PC-3 (cell line): ENCODE results near the gene SYT9. TPM values are rescaled to one million over a fixed set of nuclear protein-coding genes. Genes with fewer than 3 reads are reported as not detected.

Experiments
- ATAC-seq: fragments of 200-7000 bp; cut with Tn5 transposase; 2 replicates; pipeline ENCODE4 v1.9.1; 2020; ENCODE audit warnings: mild to moderate bottlenecking, moderate library complexity
- BruUV-seq: library from RNA; stranded (reverse); fragments of 400-500 nt; replicated peaks from 2 replicates; lab custom pipeline; 2021; lab: Mats Ljungman, UMichigan
- CTCF ChIA-PET: fragments of 300-600 bp; sonication (Branson Sonifier 250); formaldehyde crosslinking; loops from one replicate; lab custom pipeline; 2022; ENCODE audit warnings: antibody characterized with exemption; lab: Charles Lee
- POLR2A ChIA-PET: fragments of 300-600 bp; sonication (Branson Sonifier 250); formaldehyde crosslinking; loops from one replicate; lab custom pipeline; 2022; ENCODE audit warnings: antibody characterized with exemption; ENCODE audit not compliant: unreplicated experiment; lab: Charles Lee
- DNase-seq: peaks from one replicate; pipeline ENCODE4 v3.0.0-alpha.2; 2015
- H2AFZ ChIP-seq: fragments of 300-600 bp; sonication (generic); 2 replicates; pipeline ENCODE4 v1.6.0; 2016; ENCODE audit warnings: antibody characterized with exemption, low read length
- H3F3A ChIP-seq: fragments of 300-600 bp; sonication (generic); one replicate; pipeline ENCODE4 v1.6.0; 2017; ENCODE audit warnings: antibody characterized with exemption, low read length, control low read depth, mild to moderate bottlenecking; ENCODE audit not compliant: unreplicated experiment
- H3K27ac ChIP-seq: fragments of 300-600 bp; sonication (generic); 2 replicates; pipeline ENCODE4 v1.5.1; 2016; ENCODE audit warnings: mild to moderate bottlenecking, low read length
- H3K27me3 ChIP-seq: fragments of 300-600 bp; sonication (generic); 2 replicates; pipeline ENCODE4 v1.6.1; 2016; ENCODE audit warnings: low read length, mixed read lengths
- H3K36me3 ChIP-seq: fragments of 300-600 bp; sonication (generic); 2 replicates; pipeline ENCODE4 v1.6.1; 2016; ENCODE audit warnings: low read depth, mixed run types, low read length, mixed read lengths
- H3K4me1 ChIP-seq: fragments of 300-600 bp; sonication (generic); 2 replicates; pipeline ENCODE4 v1.5.1; 2016; ENCODE audit warnings: low read length; ENCODE audit not compliant: insufficient read depth
- H3K4me2 ChIP-seq: fragments of 300-600 bp; sonication (generic); 2 replicates; pipeline ENCODE4 v1.6.0; 2016; ENCODE audit warnings: low read length
- H3K4me3 ChIP-seq: fragments of 300-600 bp; sonication (generic); 2 replicates; pipeline ENCODE4 v1.5.1; 2016; ENCODE audit warnings: mild to moderate bottlenecking, low read length, mixed read lengths
- H3K79me2 ChIP-seq: fragments of 300-600 bp; sonication (generic); 2 replicates; pipeline ENCODE4 v1.6.1; 2017; ENCODE audit warnings: low read length, mixed read lengths
- H3K9ac ChIP-seq: fragments of 300-600 bp; sonication (generic); 2 replicates; pipeline ENCODE4 v1.6.0; 2016; ENCODE audit warnings: mild to moderate bottlenecking, low read length
- H3K9me2 ChIP-seq: fragments of 300-600 bp; sonication (generic); replicated peaks from 2 replicates; pipeline ENCODE4 v1.6.1; 2016; ENCODE audit warnings: mixed run types, low read length, mixed read lengths
- H3K9me3 ChIP-seq: fragments of 300-600 bp; sonication (generic); 2 replicates; pipeline ENCODE4 v1.6.1; 2016; ENCODE audit warnings: low read length, mixed read lengths
- H4K20me1 ChIP-seq: fragments of 300-600 bp; sonication (generic); 2 replicates; pipeline ENCODE4 v1.6.1; 2016; ENCODE audit warnings: low read length, mixed read lengths
- CTCF ChIP-seq: fragments of 300-600 bp; sonication (generic); conservative IDR thresholded peaks from 2 replicates; pipeline ENCODE4 v1.5.1; 2017; ENCODE audit warnings: antibody characterized with exemption, low read depth, mild to moderate bottlenecking, low read length
- EZH2 ChIP-seq: fragments of 300-600 bp; sonication (generic); IDR thresholded peaks from one replicate; pipeline ENCODE4 v1.6.1; 2017; ENCODE audit warnings: antibody characterized with exemption, mild to moderate bottlenecking, low read length; ENCODE audit not compliant: unreplicated experiment
- EZH2phosphoT487 ChIP-seq: fragments of 300-600 bp; sonication (generic); IDR thresholded peaks from 2 replicates; pipeline ENCODE4 v1.6.1; 2018; ENCODE audit warnings: mild to moderate bottlenecking, antibody characterized with exemption, low read length, borderline replicate concordance
- intact Hi-C: fragments of 100-400 bp; cut with micrococcal nuclease; formaldehyde crosslinking; loops from 2 replicates; pipeline ENCODE4 v1.9.0; 2023
- total RNA-seq: library from RNA; depleted of rRNA; stranded (reverse); fragments of >200 nt; gene quantifications from 2 replicates; pipeline ENCODE4 v1.2.3, GENCODE V29; 2014

The SYT9 gene
- total RNA-seq, 1 experiment from 2014 or later, result 6.3 TPM

GRCh38 chr11:7471071-7471470 is 219.4 kb downstream of the SYT9 start:
- Histone ChIP-seq H3K4me3 (no peak overlapping the region), H4K20me1 (no peaks in the 10 kb centered on the region), H3K9me2 (no peaks in the 10 kb centered on the region), H3K9me3 (no peaks in the 10 kb centered on the region), H3K27me3 (no peaks in the 10 kb centered on the region), H2AFZ (no peak overlapping the region), H3K27ac (no peak overlapping the region), H3K36me3 (no peaks in the 10 kb centered on the region), H3K9ac (no peak overlapping the region), H3K79me2 (no peaks in the 10 kb centered on the region), H3K4me2 (no peak overlapping the region), H3K4me1 (no peaks in the 10 kb centered on the region), H3F3A (no peaks in the 10 kb centered on the region)
- POLR2A ChIA-PET, result no interaction called here
- no peak for TF ChIP-seq EZH2phosphoT487
- TF ChIP-seq EZH2, result no peak
- TF ChIP-seq CTCF, result no peak
- CTCF ChIA-PET, result no interaction called here
- ATAC-seq (no peak), DNase-seq (no peak)
- intact Hi-C loops, result no loop called here
- BruUV-seq, result no TSS peak

- no peaks in the 10 kb centered on the region for H3K4me1 ChIP-seq
- no peaks in the 10 kb centered on the region for H3K9me3 ChIP-seq
- no peak overlapping the region for H3K27ac ChIP-seq
- H3K4me2 ChIP-seq, result no peak overlapping the region
- H3K9me2 ChIP-seq, result no peaks in the 10 kb centered on the region
- H3K79me2 ChIP-seq, result no peaks in the 10 kb centered on the region
- H2AFZ ChIP-seq, result no peak overlapping the region
- H3K36me3 ChIP-seq, result no peaks in the 10 kb centered on the region
- H4K20me1 ChIP-seq, result no peaks in the 10 kb centered on the region
- H3F3A ChIP-seq, result no peaks in the 10 kb centered on the region
- CTCF ChIA-PET, result no interaction called here
- no peak for TF ChIP-seq CTCF
- no peak for TF ChIP-seq EZH2phosphoT487
- no peak for TF ChIP-seq EZH2
- no TSS peak for BruUV-seq
- POLR2A ChIA-PET, result no interaction called here
- ATAC-seq (no peak), DNase-seq (no peak)
- no peak overlapping the region for H3K4me3 ChIP-seq
- no peak overlapping the region for H3K9ac ChIP-seq
- intact Hi-C loops, result no loop called here
- H3K27me3 ChIP-seq, result no peaks in the 10 kb centered on the region; the same call in 1 of the 2 replicates
These were observed 222.0 kb downstream of the SYT9 start for GRCh38 chr11:7473717-7474116.

- Histone ChIP-seq H3K27me3 (peaks cover 34% of the 10 kb centered on the region), H3K4me3 (no peak overlapping the region), H3K27ac (no peak overlapping the region), H3K9ac (no peak overlapping the region), H3K36me3 (no peaks in the 10 kb centered on the region), H3F3A (no peaks in the 10 kb centered on the region), H4K20me1 (no peaks in the 10 kb centered on the region), H3K4me2 (no peak overlapping the region), H2AFZ (no peak overlapping the region), H3K79me2 (no peaks in the 10 kb centered on the region), H3K9me2 (no peaks in the 10 kb centered on the region), H3K9me3 (no peaks in the 10 kb centered on the region), H3K4me1 (no peaks in the 10 kb centered on the region)
- POLR2A ChIA-PET, result no interaction called here
- intact Hi-C loops, result no loop called here
- no peak for ATAC-seq
- no peak for DNase-seq
- no peak for TF ChIP-seq EZH2
- TF ChIP-seq EZH2phosphoT487, result no peak
- TF ChIP-seq CTCF, result no peak
- no TSS peak for BruUV-seq
- CTCF ChIA-PET, result no interaction called here
These were observed 228.4 kb downstream of the SYT9 start for GRCh38 chr11:7480113-7480512.
